Measurements from ENCODE around the gene TUFT1. TPM values are rescaled to one million over a fixed set of nuclear protein-coding genes. Genes with fewer than 3 reads are reported as not detected.

The TUFT1 gene
- total and polyA plus RNA-seq, 9 of the 15 experiments (the other 6 are each of a cell fraction or from before 2014, with no cell fraction given) = 0.54 to 2.0 (median 1.7) TPM

DNA sequence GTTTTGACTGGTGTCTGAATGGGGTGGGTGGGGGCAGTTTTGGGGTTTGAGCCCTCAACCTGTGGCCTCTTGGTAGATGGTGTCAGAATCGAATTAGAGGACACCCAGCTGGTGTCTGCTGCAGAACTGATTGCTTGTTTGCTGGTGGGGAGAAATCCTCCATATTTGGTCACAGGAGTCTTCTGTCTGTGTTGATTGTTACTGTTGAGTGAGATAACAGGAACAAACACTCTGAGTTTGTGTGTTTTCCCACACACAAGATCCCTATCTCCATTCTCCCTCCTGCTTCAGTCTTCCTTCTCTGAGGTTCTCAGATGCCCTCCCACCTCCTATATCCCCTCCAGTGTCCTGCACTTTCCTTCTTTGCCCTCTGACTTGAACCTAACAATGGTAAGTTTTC, 48.0 kb upstream of the TUFT1 start (continued):
- TF ChIP-seq, protein P1, sequence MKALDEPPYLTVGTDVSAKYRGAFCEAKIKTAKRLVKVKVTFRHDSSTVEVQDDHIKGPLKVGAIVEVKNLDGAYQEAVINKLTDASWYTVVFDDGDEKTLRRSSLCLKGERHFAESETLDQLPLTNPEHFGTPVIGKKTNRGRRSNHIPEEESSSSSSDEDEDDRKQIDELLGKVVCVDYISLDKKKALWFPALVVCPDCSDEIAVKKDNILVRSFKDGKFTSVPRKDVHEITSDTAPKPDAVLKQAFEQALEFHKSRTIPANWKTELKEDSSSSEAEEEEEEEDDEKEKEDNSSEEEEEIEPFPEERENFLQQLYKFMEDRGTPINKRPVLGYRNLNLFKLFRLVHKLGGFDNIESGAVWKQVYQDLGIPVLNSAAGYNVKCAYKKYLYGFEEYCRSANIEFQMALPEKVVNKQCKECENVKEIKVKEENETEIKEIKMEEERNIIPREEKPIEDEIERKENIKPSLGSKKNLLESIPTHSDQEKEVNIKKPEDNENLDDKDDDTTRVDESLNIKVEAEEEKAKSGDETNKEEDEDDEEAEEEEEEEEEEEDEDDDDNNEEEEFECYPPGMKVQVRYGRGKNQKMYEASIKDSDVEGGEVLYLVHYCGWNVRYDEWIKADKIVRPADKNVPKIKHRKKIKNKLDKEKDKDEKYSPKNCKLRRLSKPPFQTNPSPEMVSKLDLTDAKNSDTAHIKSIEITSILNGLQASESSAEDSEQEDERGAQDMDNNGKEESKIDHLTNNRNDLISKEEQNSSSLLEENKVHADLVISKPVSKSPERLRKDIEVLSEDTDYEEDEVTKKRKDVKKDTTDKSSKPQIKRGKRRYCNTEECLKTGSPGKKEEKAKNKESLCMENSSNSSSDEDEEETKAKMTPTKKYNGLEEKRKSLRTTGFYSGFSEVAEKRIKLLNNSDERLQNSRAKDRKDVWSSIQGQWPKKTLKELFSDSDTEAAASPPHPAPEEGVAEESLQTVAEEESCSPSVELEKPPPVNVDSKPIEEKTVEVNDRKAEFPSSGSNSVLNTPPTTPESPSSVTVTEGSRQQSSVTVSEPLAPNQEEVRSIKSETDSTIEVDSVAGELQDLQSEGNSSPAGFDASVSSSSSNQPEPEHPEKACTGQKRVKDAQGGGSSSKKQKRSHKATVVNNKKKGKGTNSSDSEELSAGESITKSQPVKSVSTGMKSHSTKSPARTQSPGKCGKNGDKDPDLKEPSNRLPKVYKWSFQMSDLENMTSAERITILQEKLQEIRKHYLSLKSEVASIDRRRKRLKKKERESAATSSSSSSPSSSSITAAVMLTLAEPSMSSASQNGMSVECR (CRISPR knock-in tag; IDR thresholded peaks at IDR 0.05) = no peak
- TF ChIP-seq CTBP1 (IDR thresholded peaks at IDR 0.05; ENCODE audit: borderline replicate concordance) (peak; percentile 56; the same call in 1 of the 2 replicates), ZNF3 (CRISPR knock-in tag; IDR thresholded peaks at IDR 0.05) (no peak), MYC (IDR thresholded peaks at IDR 0.05; ENCODE audit: low read depth, low read length) (no peak), MYC (CRISPR knock-in tag; IDR thresholded peaks at IDR 0.05; ENCODE audit: borderline replicate concordance, low read depth) (no peak), FOXA3 (CRISPR knock-in tag; conservative IDR thresholded peaks at IDR 0.05 in 1 of 2, IDR thresholded peaks at IDR 0.05 in 1 of 2) (0 out of 4 replicates have a peak, but pooled peaks of 1 of the 2 experiments have one; percentile 33), ERF (CRISPR knock-in tag; IDR thresholded peaks at IDR 0.05) (no peak), TCF3 (CRISPR knock-in tag; IDR thresholded peaks at IDR 0.05) (peak; percentile 58), CBFA2T2 (conservative IDR thresholded peaks at IDR 0.05) (peak; percentile 63), NBN (IDR thresholded peaks at IDR 0.05; ENCODE audit: low read depth) (0 out of 2 replicates have a peak, but pooled peaks have one; percentile 49), SRF (CRISPR knock-in tag; IDR thresholded peaks at IDR 0.05) (peak in 1 of 2 experiments; percentile 94; a peak in 2 of 4 replicates), TAF7 (tag; IDR thresholded peaks at IDR 0.05) (no peak), ZNF445 (CRISPR knock-in tag; IDR thresholded peaks at IDR 0.05; ENCODE audit: low read depth) (no peak), EP300 (IDR thresholded peaks at IDR 0.05; ENCODE audit: low read length) (peak; percentile 65), XRCC4 (IDR thresholded peaks at IDR 0.05; ENCODE audit: extremely low read depth, insufficient read depth, insufficient read length) (no peak), ZKSCAN1 (IDR thresholded peaks at IDR 0.05; ENCODE audit: low read depth, low read length) (no peak), DACH1 (IDR thresholded peaks at IDR 0.05; ENCODE audit: partially characterized antibody) (no peak), IFI16 (CRISPR knock-in tag; IDR thresholded peaks at IDR 0.05) (no peak)
- TF ChIP-seq, protein P2, sequence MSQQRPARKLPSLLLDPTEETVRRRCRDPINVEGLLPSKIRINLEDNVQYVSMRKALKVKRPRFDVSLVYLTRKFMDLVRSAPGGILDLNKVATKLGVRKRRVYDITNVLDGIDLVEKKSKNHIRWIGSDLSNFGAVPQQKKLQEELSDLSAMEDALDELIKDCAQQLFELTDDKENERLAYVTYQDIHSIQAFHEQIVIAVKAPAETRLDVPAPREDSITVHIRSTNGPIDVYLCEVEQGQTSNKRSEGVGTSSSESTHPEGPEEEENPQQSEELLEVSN (IDR thresholded peaks at IDR 0.05; ENCODE audit: borderline replicate concordance in 1 of 2, extremely low read depth in 1 of 2, insufficient read depth in 1 of 2, insufficient read length in 1 of 2, low read depth in 1 of 2, low read length in 1 of 2, poor library complexity in 1 of 2, severe bottlenecking in 1 of 2) = no peak
- TF ChIP-seq, protein P3, sequence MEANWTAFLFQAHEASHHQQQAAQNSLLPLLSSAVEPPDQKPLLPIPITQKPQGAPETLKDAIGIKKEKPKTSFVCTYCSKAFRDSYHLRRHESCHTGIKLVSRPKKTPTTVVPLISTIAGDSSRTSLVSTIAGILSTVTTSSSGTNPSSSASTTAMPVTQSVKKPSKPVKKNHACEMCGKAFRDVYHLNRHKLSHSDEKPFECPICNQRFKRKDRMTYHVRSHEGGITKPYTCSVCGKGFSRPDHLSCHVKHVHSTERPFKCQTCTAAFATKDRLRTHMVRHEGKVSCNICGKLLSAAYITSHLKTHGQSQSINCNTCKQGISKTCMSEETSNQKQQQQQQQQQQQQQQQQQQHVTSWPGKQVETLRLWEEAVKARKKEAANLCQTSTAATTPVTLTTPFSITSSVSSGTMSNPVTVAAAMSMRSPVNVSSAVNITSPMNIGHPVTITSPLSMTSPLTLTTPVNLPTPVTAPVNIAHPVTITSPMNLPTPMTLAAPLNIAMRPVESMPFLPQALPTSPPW (CRISPR knock-in tag; IDR thresholded peaks at IDR 0.05) = peak; percentile 14; the same call in 1 of the 2 replicates
- TF ChIP-seq, protein P4, sequence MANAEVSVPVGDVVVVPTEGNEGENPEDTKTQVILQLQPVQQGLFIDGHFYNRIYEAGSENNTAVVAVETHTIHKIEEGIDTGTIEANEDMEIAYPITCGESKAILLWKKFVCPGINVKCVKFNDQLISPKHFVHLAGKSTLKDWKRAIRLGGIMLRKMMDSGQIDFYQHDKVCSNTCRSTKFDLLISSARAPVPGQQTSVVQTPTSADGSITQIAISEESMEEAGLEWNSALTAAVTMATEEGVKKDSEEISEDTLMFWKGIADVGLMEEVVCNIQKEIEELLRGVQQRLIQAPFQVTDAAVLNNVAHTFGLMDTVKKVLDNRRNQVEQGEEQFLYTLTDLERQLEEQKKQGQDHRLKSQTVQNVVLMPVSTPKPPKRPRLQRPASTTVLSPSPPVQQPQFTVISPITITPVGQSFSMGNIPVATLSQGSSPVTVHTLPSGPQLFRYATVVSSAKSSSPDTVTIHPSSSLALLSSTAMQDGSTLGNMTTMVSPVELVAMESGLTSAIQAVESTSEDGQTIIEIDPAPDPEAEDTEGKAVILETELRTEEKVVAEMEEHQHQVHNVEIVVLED (CRISPR knock-in tag; IDR thresholded peaks at IDR 0.05) = no peak

Data from K562 (cell line).